ENCODE data around the gene RBM24.

DNA sequence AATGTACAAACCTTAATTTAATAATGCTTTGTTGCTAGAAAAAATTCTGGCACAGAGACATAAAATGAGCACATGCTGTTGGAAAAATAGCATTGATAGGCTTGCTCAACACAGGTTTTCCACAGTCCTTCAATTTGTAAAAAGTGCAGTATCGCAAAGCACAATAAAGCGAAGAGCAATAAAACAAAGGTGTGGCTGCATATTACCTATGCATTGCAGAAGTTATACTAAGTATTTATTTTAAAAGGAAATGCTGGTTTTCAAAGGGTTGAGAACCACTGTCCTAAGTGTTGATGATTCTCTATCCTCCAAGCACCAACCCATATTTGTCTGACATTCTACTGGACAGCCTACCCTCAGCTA lies 58.1 kb downstream of the RBM24 start:
- TF ChIP-seq, protein P1, sequence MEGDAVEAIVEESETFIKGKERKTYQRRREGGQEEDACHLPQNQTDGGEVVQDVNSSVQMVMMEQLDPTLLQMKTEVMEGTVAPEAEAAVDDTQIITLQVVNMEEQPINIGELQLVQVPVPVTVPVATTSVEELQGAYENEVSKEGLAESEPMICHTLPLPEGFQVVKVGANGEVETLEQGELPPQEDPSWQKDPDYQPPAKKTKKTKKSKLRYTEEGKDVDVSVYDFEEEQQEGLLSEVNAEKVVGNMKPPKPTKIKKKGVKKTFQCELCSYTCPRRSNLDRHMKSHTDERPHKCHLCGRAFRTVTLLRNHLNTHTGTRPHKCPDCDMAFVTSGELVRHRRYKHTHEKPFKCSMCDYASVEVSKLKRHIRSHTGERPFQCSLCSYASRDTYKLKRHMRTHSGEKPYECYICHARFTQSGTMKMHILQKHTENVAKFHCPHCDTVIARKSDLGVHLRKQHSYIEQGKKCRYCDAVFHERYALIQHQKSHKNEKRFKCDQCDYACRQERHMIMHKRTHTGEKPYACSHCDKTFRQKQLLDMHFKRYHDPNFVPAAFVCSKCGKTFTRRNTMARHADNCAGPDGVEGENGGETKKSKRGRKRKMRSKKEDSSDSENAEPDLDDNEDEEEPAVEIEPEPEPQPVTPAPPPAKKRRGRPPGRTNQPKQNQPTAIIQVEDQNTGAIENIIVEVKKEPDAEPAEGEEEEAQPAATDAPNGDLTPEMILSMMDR (IDR thresholded peaks at IDR 0.05): no peak
- no peak for TF ChIP-seq POLR2A (IDR thresholded peaks at IDR 0.05)

Data from adrenal gland (tissue), 5 donors.